HG03575 (cell line): ENCODE data around the gene U2AF2.

Experiments used
- ATAC-seq: cut with Tn5 transposase; IDR thresholded peaks from one replicate; pipeline ENCODE4 v1.9.1; 2021; ENCODE audit not compliant: unreplicated experiment, insufficient number of reproducible peaks, low FRiP score; ENCODE audit errors: extremely low read depth

U2AF2 gene

GRCh38 chr19:55620410-55621204, 34.2 kb upstream of the U2AF2 start:
- ATAC-seq, result no peak

DNA sequence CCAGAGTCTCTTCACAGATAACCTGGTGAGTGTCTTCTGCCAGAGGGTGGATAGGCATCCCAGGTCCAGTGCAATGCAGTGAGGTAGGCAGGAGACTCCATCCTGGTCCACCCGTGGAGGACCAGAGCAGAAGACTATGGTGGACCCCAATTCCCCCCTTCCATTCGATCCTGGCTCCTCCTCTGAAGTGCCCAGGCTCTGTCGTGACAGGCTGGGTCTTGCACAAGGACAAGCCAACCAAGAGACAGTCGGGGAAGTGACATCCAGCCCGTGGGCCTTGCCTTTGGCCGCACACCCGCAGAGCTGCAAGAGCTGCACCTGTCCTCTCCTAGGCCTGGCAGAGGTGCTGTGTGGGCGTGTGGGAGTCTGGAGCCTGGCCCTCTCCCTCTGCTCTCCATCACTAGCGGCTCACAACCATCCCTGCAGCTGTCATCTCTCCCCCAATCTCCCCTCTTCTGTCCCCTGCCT, 33.6 kb upstream of the U2AF2 start:
- ATAC-seq, result no peak

DNA sequence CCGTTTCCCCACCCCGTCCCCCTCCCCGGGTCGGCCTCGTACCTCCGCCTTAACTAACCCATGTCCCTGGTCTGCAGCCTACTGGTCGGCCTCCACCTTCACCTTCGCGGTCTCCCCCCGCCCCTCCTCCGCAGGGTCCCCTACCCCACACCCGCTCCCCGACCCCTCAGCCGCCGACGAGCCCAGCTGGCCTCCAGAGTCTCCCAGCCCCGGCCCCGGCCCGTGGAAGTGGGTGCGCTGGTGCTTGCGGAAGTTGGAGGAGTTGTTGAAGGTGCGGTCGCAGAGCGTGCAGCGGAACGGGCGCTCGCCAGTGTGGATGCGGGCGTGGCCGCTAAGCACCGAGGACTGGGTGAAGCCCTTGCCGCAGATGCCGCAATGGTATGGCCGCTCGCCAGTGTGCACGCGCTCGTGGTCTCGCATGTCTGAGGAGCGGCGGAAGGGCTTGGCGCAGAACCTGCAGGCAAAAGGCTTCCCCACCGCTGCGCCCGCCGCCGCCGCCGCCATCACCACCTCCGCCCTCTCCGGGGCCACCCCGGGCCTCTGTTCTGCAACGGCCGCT, 33.1 kb upstream of the U2AF2 start:
- ATAC-seq, result no peak

- ATAC-seq, result no peak
These were observed 32.4 kb upstream of the U2AF2 start for GRCh38 chr19:55622242-55622969.

GRCh38 chr19:55623130-55623529, 31.7 kb upstream of the U2AF2 start:
- ATAC-seq, result no peak

- ATAC-seq, result no peak
These were observed 31.3 kb upstream of the U2AF2 start for GRCh38 chr19:55623561-55623960.

DNA sequence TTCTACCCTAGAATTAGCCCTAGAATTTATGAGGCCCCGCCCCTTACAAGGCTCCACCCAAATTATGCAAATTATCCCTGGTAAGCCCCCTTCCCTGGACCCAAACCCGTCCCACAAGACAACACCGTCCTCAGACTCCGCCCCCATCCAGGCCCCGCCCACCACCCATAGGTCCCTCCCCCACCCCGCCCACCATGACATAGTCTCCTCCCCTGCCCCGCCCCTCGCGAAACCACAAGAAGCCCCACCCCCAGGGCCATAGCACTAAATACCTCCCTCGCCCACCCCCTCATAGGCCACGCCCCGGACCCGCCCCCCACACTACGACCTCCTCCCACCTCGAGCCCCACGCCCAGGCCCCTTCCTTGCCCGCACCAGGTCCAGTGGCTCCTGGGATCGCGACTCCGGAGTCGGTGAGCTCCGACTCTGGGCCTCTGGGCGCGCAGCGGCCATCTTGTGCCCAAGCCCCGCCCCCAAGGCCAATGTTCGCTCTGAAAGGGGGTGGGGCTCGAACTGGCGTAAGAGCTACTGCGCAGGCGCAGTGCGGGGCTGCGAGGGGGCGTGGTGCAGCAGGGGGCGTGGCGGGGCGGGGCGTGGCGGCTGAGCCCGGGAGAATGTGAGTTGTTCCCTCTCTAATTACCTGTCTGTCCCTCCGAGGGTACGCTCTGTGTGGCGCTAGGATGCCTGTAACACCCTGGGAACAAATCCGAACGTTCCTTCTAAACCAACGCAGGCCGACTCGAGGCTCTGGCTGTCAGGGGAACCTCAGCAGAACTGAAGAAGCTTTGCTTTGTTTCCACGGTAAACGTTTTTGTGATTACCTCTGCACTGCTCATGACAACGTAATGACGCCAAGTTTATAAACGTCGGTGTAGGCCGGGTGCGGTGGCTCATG, 30.5 kb upstream of the U2AF2 start, which contains the start of gene ZNF784:
Gene ZNF784, minus strand, starts transcription at position 458 of the 895 bp plus-strand sequence. Its CDS starts 5 bp downstream, at position 453.
- no peak for ATAC-seq

GRCh38 chr19:55625004-55625326, 29.9 kb upstream of the U2AF2 start:
- no peak for ATAC-seq

- no peak for ATAC-seq
These were observed 28.5 kb upstream of the U2AF2 start for GRCh38 chr19:55626350-55626749.

DNA sequence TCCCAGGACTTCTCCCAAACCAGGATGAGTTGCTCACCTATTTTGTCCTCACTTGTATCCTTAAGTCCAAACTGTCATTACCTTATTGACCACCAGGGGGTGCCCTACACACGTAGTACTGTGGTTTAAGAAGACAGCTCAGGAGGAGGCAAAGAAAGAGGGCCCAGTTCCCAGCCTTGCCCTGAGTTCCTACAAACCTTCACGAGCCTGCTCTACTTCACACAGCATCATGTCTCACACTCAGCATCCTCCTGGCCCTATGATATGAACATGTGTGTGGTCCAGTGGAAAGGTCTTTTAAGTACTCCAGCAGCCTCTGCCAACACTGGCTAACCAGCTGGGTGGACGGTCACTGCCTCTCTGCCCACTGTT, 22.4 kb upstream of the U2AF2 start:
- no peak for ATAC-seq

DNA sequence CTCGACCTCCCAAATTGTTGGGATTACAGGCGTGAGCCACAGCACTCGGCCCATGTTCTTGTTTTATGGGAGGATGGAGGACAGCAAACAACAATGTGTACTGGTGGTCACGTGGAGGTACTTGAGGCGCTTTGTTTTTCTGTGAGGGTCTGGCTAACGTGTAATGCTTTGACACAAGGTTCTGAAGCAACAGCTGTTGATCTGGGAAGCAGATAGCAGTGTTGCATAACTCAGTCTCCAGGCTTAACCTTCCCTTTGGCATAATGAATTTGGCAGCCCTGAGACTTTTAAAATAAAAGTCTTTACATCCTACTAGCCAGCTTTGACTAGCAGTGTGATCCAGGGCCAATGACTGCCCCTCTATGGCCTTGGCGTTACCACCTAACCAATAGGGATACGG, 21.0 kb upstream of the U2AF2 start:
- no peak for ATAC-seq

- no peak for ATAC-seq
These were observed 19.5 kb upstream of the U2AF2 start for GRCh38 chr19:55635334-55635717.

GRCh38 chr19:55635856-55636440, 18.9 kb upstream of the U2AF2 start:
- ATAC-seq, result no peak

- no peak for ATAC-seq
These were observed 18.1 kb upstream of the U2AF2 start for GRCh38 chr19:55636723-55637122.

GRCh38 chr19:55637534-55637933, 17.3 kb upstream of the U2AF2 start:
- no peak for ATAC-seq

- ATAC-seq, result no peak
These were observed 15.9 kb upstream of the U2AF2 start for GRCh38 chr19:55638864-55639359.

DNA sequence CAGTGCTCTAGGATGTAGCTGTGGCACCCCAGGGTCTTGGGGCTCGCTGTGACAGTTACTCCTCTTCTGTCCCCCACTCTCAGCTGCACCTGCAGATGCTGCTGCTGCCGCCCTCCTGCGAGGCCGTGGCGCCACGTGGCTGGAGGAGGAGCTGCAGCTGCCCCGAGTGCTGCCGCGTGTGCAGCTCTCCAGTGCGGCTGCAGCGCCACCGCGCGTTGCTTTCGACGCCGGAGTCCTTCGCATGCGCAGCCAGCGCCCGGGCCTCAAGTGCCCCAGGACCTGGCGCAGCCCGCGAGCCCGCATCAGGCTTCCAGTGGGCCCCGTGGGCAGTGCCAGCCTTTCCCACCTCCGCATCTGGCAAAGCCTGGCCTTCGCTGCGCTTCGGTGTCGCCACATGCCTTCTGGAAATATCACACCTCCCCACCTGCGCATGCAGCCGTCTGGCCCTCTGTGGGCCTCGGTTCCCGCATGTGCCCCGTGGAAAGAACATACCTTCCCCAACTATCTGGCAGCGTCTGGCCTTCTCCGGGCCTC, 14.7 kb upstream of the U2AF2 start:
- no peak for ATAC-seq

DNA sequence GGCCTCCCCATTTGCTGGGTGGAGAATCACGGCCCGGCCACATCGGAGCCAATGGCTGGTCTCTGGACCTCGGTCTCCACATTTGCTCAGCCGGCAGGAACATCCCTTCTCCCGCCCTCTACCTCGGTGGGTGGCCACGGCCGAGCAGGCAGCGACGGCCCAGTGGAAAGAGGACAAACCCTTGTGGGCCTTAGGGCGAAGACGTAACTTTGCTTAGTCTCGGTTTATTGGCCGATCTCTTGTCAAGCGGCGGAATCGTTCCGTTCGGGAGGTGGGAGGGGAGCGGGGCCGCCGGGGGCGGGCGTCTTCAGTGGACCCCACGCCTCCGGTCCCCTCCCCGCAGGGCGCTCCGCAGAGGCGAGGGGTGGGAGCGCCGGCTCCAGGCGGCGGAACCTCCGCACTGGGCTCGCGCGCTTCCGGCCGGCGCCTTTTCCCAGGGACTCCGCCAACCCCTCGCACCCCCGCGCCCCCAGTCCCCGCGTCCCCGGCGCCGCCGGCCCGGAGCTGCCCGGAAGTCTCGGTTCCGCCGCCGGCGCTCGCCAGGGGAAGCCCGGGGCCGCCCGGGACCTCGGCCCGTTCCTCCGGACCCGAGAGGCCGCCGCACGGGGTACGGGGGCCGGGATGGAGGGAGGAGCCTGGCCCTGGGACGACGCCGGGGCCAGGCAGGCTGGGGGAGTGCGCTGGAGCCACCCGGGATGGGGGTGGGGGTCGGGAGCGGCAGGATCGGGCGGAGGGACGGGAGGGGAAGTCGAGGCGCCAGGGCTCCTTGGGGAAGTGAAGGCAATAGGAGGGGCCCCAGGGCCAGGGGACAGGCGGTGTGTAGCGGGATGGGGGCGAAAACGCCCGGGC, 14.0 kb upstream of the U2AF2 start, which contains the start of gene ZNF580:
Gene ZNF580, plus strand, starts transcription at position 426 of the 849 bp plus-strand sequence. CDS start 1,507 bp downstream, outside the sequence.
- no peak for ATAC-seq
